Muscle of leg (tissue), 11 donors: ENCODE data around the gene ORC6. TPM values are rescaled to one million over a fixed set of nuclear protein-coding genes. Genes with fewer than 3 reads are reported as not detected.

Source experiments
- DNase-seq: peaks from one replicate; pipeline ENCODE4 v3.0.0; 2013
- H3K27ac ChIP-seq: one replicate; pipeline ENCODE4 v1.5.1; 2013; ENCODE audit warnings: mild to moderate bottlenecking, low read length, control low read depth
- H3K27me3 ChIP-seq: one replicate; pipeline ENCODE4 v1.6.1; 2013; ENCODE audit warnings: low read length; ENCODE audit not compliant: control insufficient read depth, insufficient read depth
- H3K36me3 ChIP-seq: one replicate; pipeline ENCODE4 v1.6.1; 2013; ENCODE audit warnings: low read length; ENCODE audit not compliant: control insufficient read depth, insufficient read depth
- H3K4me1 ChIP-seq: one replicate; pipeline ENCODE4 v1.6.1; 2013; ENCODE audit warnings: low read length; ENCODE audit not compliant: control insufficient read depth, insufficient read depth
- H3K4me3 ChIP-seq: one replicate; pipeline ENCODE4 v1.5.1; 2013; ENCODE audit warnings: low read length, control low read depth
- H3K9me3 ChIP-seq: replicated peaks from 2 replicates; pipeline ENCODE4 v1.6.1; 2013; ENCODE audit warnings: low read depth, low read length; ENCODE audit not compliant: control insufficient read depth
- WGBS: methylation state at CpG from one replicate; pipeline ENCODE4 v1.1.5; 2013; ENCODE audit warnings: missing lambda C conversion rate; ENCODE audit not compliant: insufficient coverage; 5-methylcytosine and 5-hydroxymethylcytosine counted together
- polyA plus RNA-seq, 8 donors: library from polyadenylated mRNA; unstranded; fragments of 120-200 nt; gene quantifications; one replicate each; pipeline versions ENCODE4 v1.2.1 to v1.2.3, GENCODE V29; 2013; ENCODE audit warnings: inconsistent platforms in 1 of 8, low replicate concordance in 1 of 8; ENCODE audit not compliant: insufficient read length in 8 of 8, insufficient read depth in 1 of 8
- total RNA-seq: library from RNA; stranded (reverse); fragments of 120-200 nt; gene quantifications from one replicate; pipeline ENCODE4 v1.2.4, GENCODE V29; 2013

ORC6 gene
- total and polyA plus RNA-seq, 9 donors = 8.0 to 14.6 (median 12.2) TPM

GRCh38 chr16:46743232-46743719 lies 53.8 kb downstream of the ORC6 start:
- Histone ChIP-seq H3K9me3 (no peaks in the 10 kb centered on the region), H3K27me3 (no peaks in the 10 kb centered on the region), H3K4me3 (no peak overlapping the region), H3K27ac (peak overlapping the region; percentile 74), H3K36me3 (no peaks in the 10 kb centered on the region), H3K4me1 (peaks cover 27% of the 10 kb centered on the region)
- WGBS = 10% methylated on average over 8 of the region's 10 CpGs
- DNase-seq = peak; percentile 50

- no peaks in the 10 kb centered on the region for H3K27me3 ChIP-seq
- H3K9me3 ChIP-seq = no peaks in the 10 kb centered on the region
- H3K27ac ChIP-seq = no peak overlapping the region
- no peak overlapping the region for H3K4me3 ChIP-seq
- no peak for DNase-seq
- peaks cover 43% of the 10 kb centered on the region for H3K4me1 ChIP-seq
- no peaks in the 10 kb centered on the region for H3K36me3 ChIP-seq
- WGBS = 83% methylated on average over 1 of the region's 7 CpGs
These were observed 56.2 kb downstream of the ORC6 start for GRCh38 chr16:46745617-46746016.

DNA sequence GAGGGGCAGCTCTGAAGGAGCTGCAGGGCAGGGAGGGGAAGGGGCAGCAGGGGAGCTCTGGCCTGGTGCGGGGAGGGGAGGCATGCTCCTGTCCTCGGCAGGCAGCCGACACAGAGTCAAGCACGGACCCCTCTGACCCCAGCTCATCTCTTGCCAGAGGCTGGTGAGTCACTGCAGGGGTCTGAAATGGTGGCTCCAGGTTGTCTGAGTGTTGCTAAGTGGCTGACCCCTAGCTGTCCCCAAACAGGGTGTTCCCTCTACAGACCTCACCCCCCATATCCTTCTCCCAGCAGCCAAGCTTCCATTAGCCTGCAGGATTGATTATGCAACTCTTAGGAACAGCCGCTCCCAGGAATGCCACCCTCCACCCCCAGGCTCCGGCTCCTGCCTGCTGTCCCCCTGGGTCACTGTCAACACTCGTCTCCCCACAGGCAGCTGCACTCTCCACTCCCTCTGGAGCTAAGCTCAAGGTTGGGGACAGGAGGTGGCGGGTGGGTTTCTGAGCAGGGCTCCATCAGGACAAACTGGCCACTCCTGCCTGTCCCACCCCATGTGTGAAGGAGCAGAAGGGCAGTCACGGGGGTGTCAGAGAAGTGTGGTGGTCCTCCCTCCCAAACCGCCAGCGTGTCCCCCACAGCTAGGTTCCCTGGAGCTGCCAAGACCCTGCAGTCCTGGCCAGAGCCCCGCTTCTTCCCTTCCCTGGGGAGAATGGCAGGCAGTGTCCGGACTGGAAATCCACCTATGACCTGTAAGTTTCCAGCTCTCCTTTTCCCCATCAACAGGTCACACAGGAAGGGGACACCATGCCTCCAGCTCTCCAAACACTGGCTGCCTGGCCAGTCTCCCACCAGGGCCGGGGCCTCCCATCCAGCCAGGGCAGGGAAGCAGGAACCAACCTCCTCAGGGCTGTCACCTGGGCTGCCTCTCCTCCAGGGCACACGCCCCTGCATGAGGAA lies 57.6 kb downstream of the ORC6 start:
- H3K27me3 ChIP-seq = no peaks in the 10 kb centered on the region
- H3K4me1 ChIP-seq = peaks cover 43% of the 10 kb centered on the region
- H3K9me3 ChIP-seq = no peaks in the 10 kb centered on the region
- WGBS = 71% methylated on average over 9 of the region's 15 CpGs
- no peaks in the 10 kb centered on the region for H3K36me3 ChIP-seq
- H3K27ac ChIP-seq = peak overlapping the region; percentile 82
- DNase-seq = peak; percentile 45
- H3K4me3 ChIP-seq = no peak overlapping the region

Other genes with a start within 250 kb of the ORC6 start
- 6.6 TPM for gene SHCBP1, start 68.3 kb upstream of the ORC6 start, total RNA-seq
- gene SHCBP1, start 68.3 kb upstream of the ORC6 start, polyA plus RNA-seq = 10 to 100 TPM in 4 of 8 donors, 1 to 10 TPM in 4; 8.3 to 12.3 (median 9.7) TPM
- 82.5 TPM for gene VPS35, start 481 bp upstream of the ORC6 start, total RNA-seq
- gene VPS35, start 481 bp upstream of the ORC6 start, polyA plus RNA-seq = 10 to 100 TPM; 64.7 to 89.7 (median 79.0) TPM
- 14.8 TPM for gene MYLK3, start 58.7 kb downstream of the ORC6 start, total RNA-seq
- gene MYLK3, start 58.7 kb downstream of the ORC6 start, polyA plus RNA-seq = 10 to 100 TPM in 3 of 8 donors, 1 to 10 TPM in 5; 6.9 to 17.4 (median 8.8) TPM
- 19.3 TPM for gene C16orf87, start 141.5 kb downstream of the ORC6 start, total RNA-seq
- 10 to 100 TPM; 21.5 to 25.4 (median 22.6) TPM for gene C16orf87, start 141.5 kb downstream of the ORC6 start, polyA plus RNA-seq
- 19.0 TPM for gene GPT2, start 194.7 kb downstream of the ORC6 start, total RNA-seq
- gene GPT2, start 194.7 kb downstream of the ORC6 start, polyA plus RNA-seq = 10 to 100 TPM; 18.9 to 37.5 (median 29.2) TPM